HG03045 (cell line): ENCODE results near the gene CNTN4.
"Not testable (repeated sequence)": the region's sequence is repeated elsewhere in the genome, so short reads cannot be mapped to it uniquely, and the experiment has no call there.

Source experiments
- ATAC-seq: cut with Tn5 transposase; IDR thresholded peaks from one replicate; pipeline ENCODE4 v1.9.1; 2021; ENCODE audit warnings: mild to moderate bottlenecking, moderate library complexity; ENCODE audit not compliant: unreplicated experiment

CNTN4 gene

GRCh38 chr3:2098398-2099027 is at the start of gene CNTN4:
Gene CNTN4, plus strand, starts transcription at chr3:2098866.
- ATAC-seq = no peak

DNA sequence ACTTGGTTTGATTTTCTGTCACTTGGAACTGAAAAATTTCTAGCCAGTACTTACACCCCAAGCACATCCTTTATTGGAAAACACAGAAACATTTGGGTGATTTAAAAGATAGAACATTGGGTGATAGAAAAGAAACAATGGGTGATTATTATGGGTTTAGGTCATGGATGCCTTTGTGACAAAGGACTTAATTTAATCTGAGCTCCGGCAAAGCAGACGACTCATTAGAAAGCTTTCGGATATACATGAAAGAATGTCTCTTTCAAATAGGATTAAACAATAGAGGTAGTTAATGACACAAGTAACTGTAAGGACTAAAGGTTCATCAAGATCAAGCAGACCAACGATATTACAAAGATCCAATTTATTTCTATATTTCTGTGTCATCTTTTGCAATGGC is 37.3 kb upstream of the CNTN4 start:
- ATAC-seq = no peak

- ATAC-seq = no peak
Measured at GRCh38 chr3:2071531-2071930, 27.1 kb upstream of the CNTN4 start.

- ATAC-seq = no peak
Measured at GRCh38 chr3:2078821-2079220, 19.8 kb upstream of the CNTN4 start.

DNA sequence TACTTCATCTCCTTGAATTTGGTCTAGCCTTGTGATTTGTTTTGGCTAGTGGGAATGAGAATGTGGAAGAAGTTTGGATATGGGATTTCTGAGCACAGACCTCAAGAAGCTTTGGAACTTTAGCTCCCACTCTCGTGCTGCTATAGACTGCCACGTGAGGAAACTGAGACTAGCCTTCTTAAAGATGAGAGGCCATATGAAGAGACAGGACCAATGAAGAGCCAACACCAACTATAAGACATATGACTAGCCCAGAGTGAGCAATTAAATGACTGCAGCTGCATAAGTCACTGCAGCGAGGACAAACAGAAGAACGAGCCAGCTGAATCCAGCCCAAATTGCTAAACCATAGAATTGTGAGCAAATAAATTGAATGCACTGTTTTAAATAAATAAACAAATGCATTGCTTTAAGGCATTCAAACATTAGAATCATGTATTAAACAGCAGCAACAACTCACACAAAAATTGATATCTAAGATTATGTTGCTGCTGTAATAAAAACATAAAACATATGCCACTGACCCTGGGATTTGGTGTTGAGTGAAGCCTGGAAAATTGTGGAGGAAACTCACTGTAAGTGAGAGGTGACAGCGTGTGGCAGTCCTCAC is 15.7 kb upstream of the CNTN4 start:
- ATAC-seq = no peak

GRCh38 chr3:2083558-2083957 is 15.1 kb upstream of the CNTN4 start:
- not testable (repeated sequence) for ATAC-seq

DNA sequence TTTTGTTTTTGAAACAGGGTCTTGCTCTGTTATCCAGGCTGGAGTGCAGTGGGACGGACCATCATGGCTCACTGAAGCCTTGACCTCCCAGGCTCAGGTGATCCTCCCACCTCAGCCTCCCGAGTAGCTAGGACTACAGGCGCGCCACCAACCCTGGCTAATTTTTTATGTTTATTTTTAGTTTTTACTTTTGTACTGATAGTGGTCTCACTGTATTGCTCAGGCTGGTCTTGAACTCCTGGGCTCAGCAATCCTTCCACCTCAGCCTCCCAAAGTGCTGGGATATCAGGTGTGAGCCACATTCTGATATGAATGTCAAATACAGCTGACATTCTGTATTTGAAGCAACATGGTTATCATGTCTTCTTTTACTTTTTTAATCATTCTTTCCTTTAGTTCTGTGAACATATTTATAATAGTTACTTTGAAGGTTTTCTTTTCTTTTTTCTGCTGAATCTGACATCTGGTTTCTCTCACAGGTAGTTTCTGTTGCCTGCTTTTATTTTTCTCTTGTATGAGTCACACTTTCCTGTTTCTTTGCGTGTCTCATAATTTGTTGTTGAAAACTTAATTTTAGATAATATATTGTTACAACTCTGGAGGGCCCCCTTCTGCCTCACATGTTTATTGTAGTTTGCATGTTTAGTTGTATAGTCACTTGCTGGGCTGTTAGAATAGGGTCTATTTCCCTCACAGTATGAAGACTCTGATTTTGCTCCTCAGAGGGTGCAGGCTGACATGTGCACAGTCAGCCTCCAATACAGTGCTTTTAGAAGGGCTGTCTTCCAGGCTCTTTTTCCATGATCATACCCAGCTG is 8.4 kb upstream of the CNTN4 start:
- no peak for ATAC-seq

- ATAC-seq = no peak
Measured at GRCh38 chr3:2092758-2093157, 5.9 kb upstream of the CNTN4 start.

GRCh38 chr3:2094941-2095340 is 3.7 kb upstream of the CNTN4 start:
- no peak for ATAC-seq

GRCh38 chr3:2096216-2096615 is 2.5 kb upstream of the CNTN4 start:
- ATAC-seq = no peak

- no peak for ATAC-seq
Measured at GRCh38 chr3:2097641-2098191, 950 bp upstream of the CNTN4 start.

GRCh38 chr3:2099028-2099671 is 484 bp downstream of the CNTN4 start:
- ATAC-seq = no peak

GRCh38 chr3:2099779-2100191 is 1.1 kb downstream of the CNTN4 start:
- no peak for ATAC-seq

DNA sequence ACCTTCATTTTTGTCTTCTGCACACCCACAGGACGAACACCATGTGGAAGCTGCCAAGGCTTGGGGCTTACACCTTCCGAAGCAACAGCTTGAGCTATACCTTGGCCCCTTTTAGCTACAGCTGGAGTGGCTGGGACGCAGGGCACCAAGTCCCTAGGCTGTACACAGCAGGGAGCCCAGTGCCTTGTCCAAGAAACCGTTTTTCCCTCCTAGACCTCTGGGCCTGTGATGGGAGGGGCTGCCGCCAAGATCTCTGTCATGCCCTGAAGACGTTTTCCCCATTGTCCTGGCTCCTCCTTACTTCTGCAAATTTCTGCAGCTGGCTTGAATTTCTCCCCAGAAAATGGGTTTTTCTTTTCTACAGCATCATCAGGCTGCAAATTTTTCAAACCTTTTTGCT is 7.8 kb downstream of the CNTN4 start:
- no peak for ATAC-seq

- no peak for ATAC-seq
Measured at GRCh38 chr3:2110597-2111117, 12.0 kb downstream of the CNTN4 start.

DNA sequence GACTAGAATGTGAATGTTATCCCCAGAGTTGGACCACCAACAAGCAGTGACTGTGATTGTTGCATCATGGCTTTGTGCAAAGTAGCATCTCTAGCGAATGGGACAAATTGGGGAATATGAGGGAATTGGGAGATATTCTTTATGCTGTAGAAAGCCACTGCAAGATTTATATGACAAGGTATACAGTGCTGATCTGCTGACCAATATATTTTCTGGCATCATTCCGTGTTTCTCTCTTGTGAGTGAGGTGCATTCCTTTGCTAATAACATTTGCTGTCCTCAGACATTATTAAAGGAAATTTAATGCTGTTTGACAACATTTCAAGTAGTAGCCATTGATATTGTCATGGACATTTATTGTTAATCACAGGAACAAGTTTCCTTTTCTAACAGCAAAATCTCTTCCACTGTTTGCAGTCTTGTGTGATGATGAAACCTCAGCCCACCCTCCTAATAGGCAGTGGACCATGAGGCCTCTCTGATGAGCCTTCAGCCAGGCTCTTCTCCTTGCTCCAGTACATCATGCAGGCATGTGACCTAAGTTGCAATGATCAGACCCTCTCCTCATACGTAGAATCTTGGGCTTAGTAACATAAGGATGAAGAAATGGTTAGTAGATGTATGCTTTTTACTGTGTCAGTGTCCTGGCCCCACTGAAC is 16.1 kb downstream of the CNTN4 start:
- ATAC-seq = no peak

- ATAC-seq = no peak
Measured at GRCh38 chr3:2130726-2131125, 32.1 kb downstream of the CNTN4 start.

DNA sequence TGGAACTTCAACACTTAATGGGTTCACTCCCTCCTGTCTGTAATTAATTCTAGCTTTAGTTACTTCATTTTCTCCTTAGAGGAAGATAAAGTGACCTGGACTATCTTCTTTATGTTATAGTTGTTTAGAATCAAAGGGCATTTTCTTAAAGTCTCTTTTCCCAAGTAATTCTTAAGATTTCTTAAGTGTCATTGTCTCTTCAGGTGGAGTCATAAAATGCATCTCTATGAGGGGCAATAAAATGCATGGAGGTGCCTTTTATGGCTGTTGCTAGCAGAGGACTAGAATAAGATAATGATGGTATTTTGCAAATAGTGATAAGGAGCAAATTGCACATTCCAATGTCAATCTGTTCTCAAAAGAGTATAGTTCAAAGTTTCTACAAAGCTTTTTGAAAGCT is 34.5 kb downstream of the CNTN4 start:
- no peak for ATAC-seq

DNA sequence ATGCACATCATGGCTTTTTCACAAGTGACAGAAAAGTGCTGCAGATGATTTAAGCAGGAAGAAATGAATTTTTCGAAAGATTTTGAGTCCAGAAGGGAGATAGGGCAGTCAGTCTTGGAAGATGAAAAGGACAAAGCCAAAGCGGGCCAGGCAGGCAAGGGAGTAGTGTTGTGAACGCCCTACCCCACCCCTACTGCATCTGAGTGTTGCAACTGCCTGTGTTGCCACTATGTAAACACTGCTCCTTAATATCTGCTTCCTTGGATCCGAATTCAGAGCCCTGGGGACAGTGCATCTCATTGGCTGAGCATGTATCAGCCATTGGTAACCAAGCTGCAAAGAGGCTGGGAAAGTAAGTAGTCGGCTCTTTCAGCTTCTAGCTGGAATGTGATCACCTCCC is 39.0 kb downstream of the CNTN4 start:
- ATAC-seq = no peak

DNA sequence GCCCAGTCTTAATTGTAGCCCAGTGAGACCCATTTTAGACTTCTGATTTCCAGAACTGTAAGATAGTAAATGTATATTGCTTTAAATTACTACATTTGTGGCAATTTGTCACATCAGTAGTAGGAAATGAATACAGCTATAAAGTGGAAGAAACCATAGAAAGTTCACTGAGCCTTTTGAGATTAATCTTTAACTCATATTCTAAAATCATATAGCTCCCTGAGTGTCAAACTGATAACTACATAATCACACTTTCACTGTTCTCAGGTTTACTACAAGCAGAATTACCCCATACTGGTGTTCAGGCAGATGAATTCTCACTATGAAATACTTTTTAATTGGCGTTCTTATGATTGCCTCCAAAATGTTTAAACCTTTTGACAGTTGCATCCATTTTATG is 42.8 kb downstream of the CNTN4 start:
- ATAC-seq = no peak
